Erythroblast (primary cell): ENCODE results near the gene TCEA3.

ENCODE experiments used
- GATA1 ChIP-seq: IDR thresholded peaks from 2 replicates; pipeline ENCODE4 v1.6.1; 2011; ENCODE audit warnings: low read depth, mild to moderate bottlenecking, control low read depth, low read length, moderate library complexity
- POLR2A ChIP-seq: IDR thresholded peaks from 2 replicates; pipeline ENCODE4 v1.6.1; 2011; ENCODE audit warnings: mild to moderate bottlenecking, low read length

GRCh38 chr1:23450894-23451293, 26.3 kb upstream of the TCEA3 start:
- TF ChIP-seq POLR2A (no peak), GATA1 (no peak)
